HL-60 (cell line): ENCODE results near the gene DCAF17.

ENCODE experiments used
- DNase-seq, 2 experiments: peaks; one replicate each; pipeline ENCODE4 v3.0.0-alpha.2; 2010 to 2020; ENCODE audit warnings: low read depth in 1 of 2, low spot score in 1 of 2
- H3K27ac ChIP-seq: fragments of 250-450 bp; sonication (Bioruptor Pico); replicated peaks from 2 replicates; pipeline ENCODE4 v1.5.1; 2020; ENCODE audit warnings: mild to moderate bottlenecking, moderate library complexity
- H3K27me3 ChIP-seq: fragments of 250-450 bp; sonication (Bioruptor Pico); 2 replicates; pipeline ENCODE4 v1.5.1; 2021; ENCODE audit warnings: mild to moderate bottlenecking, moderate library complexity; ENCODE audit not compliant: insufficient read depth, poor library complexity, severe bottlenecking
- H3K4me3 ChIP-seq: replicated peaks from 2 replicates; pipeline ENCODE4 v1.5.1; 2011; ENCODE audit warnings: mild to moderate bottlenecking, control low read depth, low read length; ENCODE audit not compliant: insufficient read depth
- GABPA ChIP-seq: IDR thresholded peaks from 2 replicates; pipeline ENCODE4 v1.6.1; 2012; ENCODE audit warnings: low read depth
- POLR2AphosphoS5 ChIP-seq: IDR thresholded peaks from 2 replicates; pipeline ENCODE4 v1.6.1; 2012; ENCODE audit warnings: low read depth
- SPI1 ChIP-seq: IDR thresholded peaks from 2 replicates; pipeline ENCODE4 v1.6.1; 2012; ENCODE audit warnings: low read depth, mild to moderate bottlenecking, borderline replicate concordance
- TF ChIP-seq, protein P1 (sequence below): IDR thresholded peaks from one replicate; pipeline ENCODE4 v1.5.1; 2011; ENCODE audit warnings: low read length, control low read depth, inconsistent platforms; ENCODE audit not compliant: insufficient read depth
- TF ChIP-seq, protein P2 (sequence below): IDR thresholded peaks from 2 replicates; pipeline ENCODE4 v1.6.1; 2012; ENCODE audit warnings: low read depth; ENCODE audit not compliant: insufficient replicate concordance

The DCAF17 gene

DNA sequence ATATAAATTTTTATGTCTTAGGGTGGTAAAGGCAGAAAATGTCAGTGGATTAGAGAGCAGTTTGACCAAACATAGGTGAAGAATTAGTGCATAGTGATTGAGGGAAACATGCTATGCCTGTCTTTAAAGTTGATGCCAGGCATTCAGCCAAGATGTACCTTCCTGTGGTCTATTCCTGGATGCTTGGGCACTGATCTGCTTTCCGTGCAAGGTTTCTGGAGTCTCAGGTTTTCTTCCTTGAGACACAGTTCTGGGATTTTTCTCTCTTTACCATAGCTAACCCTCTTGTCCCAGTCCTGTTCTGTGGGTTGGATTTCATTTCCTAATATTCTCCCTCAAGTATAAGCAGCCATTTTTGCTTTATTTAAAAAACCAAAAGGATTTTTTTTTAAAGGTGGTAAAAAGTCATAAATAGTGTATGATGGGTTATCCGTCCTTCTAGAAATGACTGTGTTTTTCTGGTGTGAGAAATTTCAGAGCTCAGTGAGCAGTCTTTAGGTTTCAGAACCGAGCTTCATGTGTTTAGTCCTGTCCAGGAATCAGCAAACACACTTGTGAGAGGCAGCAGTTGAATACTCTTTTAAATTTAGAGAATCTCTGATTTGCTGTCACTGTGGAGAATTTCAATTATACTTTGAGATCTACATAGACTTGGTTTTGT lies 45.3 kb downstream of the DCAF17 start:
- H3K27ac ChIP-seq: no peak overlapping the region

DNA sequence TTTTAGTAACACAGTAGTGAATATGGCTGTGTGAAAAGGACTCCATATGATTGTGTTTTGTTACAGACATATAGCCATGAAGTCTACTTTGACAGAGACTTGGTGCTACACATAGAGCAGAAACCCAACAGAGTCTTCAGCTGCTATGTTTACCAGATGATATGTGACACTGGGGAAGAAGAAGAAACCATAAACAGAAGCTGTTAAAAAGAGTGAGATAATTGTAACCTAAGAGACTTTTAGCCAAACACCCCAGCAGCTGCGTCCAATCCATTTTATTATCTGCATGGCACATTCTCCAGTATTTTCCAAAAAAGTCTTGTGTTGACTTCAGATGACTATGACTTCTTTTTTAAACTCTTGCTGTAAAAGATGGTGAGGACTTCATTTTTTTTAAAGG lies 46.9 kb downstream of the DCAF17 start:
- TF ChIP-seq, protein P1, sequence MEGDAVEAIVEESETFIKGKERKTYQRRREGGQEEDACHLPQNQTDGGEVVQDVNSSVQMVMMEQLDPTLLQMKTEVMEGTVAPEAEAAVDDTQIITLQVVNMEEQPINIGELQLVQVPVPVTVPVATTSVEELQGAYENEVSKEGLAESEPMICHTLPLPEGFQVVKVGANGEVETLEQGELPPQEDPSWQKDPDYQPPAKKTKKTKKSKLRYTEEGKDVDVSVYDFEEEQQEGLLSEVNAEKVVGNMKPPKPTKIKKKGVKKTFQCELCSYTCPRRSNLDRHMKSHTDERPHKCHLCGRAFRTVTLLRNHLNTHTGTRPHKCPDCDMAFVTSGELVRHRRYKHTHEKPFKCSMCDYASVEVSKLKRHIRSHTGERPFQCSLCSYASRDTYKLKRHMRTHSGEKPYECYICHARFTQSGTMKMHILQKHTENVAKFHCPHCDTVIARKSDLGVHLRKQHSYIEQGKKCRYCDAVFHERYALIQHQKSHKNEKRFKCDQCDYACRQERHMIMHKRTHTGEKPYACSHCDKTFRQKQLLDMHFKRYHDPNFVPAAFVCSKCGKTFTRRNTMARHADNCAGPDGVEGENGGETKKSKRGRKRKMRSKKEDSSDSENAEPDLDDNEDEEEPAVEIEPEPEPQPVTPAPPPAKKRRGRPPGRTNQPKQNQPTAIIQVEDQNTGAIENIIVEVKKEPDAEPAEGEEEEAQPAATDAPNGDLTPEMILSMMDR: no peak
- no peak for TF ChIP-seq POLR2AphosphoS5
- no peak for TF ChIP-seq GABPA
- TF ChIP-seq SPI1: no peak
- TF ChIP-seq, protein P2, sequence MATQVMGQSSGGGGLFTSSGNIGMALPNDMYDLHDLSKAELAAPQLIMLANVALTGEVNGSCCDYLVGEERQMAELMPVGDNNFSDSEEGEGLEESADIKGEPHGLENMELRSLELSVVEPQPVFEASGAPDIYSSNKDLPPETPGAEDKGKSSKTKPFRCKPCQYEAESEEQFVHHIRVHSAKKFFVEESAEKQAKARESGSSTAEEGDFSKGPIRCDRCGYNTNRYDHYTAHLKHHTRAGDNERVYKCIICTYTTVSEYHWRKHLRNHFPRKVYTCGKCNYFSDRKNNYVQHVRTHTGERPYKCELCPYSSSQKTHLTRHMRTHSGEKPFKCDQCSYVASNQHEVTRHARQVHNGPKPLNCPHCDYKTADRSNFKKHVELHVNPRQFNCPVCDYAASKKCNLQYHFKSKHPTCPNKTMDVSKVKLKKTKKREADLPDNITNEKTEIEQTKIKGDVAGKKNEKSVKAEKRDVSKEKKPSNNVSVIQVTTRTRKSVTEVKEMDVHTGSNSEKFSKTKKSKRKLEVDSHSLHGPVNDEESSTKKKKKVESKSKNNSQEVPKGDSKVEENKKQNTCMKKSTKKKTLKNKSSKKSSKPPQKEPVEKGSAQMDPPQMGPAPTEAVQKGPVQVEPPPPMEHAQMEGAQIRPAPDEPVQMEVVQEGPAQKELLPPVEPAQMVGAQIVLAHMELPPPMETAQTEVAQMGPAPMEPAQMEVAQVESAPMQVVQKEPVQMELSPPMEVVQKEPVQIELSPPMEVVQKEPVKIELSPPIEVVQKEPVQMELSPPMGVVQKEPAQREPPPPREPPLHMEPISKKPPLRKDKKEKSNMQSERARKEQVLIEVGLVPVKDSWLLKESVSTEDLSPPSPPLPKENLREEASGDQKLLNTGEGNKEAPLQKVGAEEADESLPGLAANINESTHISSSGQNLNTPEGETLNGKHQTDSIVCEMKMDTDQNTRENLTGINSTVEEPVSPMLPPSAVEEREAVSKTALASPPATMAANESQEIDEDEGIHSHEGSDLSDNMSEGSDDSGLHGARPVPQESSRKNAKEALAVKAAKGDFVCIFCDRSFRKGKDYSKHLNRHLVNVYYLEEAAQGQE: no peak
- H3K27me3 ChIP-seq: no peaks in the 10 kb centered on the region
- DNase-seq: no peak
- no peak overlapping the region for H3K4me3 ChIP-seq
- no peak overlapping the region for H3K27ac ChIP-seq

More for the DNA sequence above, 45.3 kb downstream of the DCAF17 start:
- Histone ChIP-seq H3K27me3 (no peaks in the 10 kb centered on the region), H3K4me3 (no peak overlapping the region)
- no peak for TF ChIP-seq POLR2AphosphoS5
- TF ChIP-seq, protein P2: no peak
- TF ChIP-seq SPI1: no peak
- TF ChIP-seq, protein P1: no peak
- TF ChIP-seq GABPA: no peak
- no peak for DNase-seq

DNA sequence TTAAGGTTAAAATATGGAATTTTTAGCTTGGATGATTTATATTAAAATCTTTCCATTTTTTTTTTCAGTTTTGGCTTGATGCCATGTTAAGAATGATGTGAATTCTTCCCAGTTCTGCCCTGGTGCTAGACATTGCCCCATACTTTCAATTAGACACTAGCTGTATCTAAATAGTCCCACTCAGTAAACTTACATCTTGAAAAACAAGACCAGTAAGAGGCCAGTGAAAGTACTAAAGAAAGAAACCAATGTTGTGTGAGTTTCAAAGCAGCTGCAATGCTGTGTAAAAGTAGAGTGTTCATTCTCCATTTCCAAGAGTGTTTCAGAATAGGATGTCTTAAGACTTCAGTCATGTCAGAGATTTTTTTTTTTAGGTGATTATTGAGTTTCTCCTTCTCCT lies 48.3 kb downstream of the DCAF17 start:
- Histone ChIP-seq H3K27ac (no peak overlapping the region), H3K27me3 (no peaks in the 10 kb centered on the region), H3K4me3 (no peak overlapping the region)
- TF ChIP-seq POLR2AphosphoS5 (no peak), GABPA (no peak), SPI1 (no peak)
- TF ChIP-seq, protein P1: no peak
- TF ChIP-seq, protein P2: no peak
- no peak for DNase-seq
